ENCODE results near the gene NOTO. TPM values are rescaled to one million over a fixed set of nuclear protein-coding genes. Genes with fewer than 3 reads are reported as not detected.

NOTO gene
- total and polyA plus RNA-seq, 4 experiments from 2014 or later: not detected

- H3K36me3 Mint-ChIP-seq: peaks cover 58 to 76% of the 10 kb centered on the region in 2 donors
Observed at GRCh38 chr2:73250872-73251846, 48.8 kb downstream of the NOTO start.

DNA sequence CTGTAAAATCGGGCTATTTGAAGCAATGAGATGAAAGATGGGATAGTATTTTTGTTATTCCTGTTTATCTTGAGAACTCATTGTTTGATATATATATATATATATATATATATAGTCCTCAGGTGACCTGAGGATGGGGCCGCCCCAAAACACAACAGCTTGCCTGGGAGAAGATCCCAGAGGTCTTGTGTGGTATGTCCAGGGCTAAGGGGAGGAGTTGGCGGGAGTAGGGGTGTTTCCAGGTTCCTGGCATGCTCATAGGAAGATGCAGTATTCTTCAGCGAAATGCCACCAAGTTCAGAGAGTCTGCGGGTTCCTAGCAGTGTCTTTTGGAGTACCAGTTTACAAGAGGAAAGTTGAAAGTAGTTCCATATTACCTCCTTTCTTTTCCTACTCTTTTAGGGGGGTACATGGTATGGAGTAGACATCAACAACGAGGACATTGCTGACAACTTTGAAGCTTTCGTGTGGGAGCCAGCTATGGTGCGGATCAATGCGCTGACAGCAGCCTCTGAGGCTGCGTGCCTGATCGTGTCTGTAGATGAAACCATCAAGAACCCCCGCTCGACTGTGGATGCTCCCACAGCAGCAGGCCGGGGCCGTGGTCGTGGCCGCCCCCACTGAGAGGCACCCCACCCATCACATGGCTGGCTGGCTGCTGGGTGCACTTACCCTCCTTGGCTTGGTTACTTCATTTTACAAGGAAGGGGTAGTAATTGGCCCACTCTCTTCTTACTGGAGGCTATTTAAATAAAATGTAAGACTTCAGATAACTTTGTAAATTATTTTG, 50.1 kb downstream of the NOTO start:
- POLR2A ChIA-PET (ENCODE audit: partially characterized antibody): no interaction called here
- no peak overlapping the region for H3K4me3 Mint-ChIP-seq
- peaks cover 46 to 63% of the 10 kb centered on the region in 2 donors for H3K36me3 Mint-ChIP-seq
- H3K27ac Mint-ChIP-seq: no peak overlapping the region
- no peak overlapping the region for H3K27ac ChIP-seq (ENCODE audit: low read depth, low read length)
- peaks cover 0 to 2% (median 0%) of the 10 kb centered on the region in 8 donors for H3K9me3 Mint-ChIP-seq
- no peak overlapping the region for H3K4me3 ChIP-seq (ENCODE audit: low read length in 2 of 2)
- CTCF ChIA-PET (ENCODE audit: partially characterized antibody): no interaction called here
- DNase-seq: no peak
- peaks cover 0 to 16% (median under 1%) of the 10 kb centered on the region in 4 donors for H3K4me1 Mint-ChIP-seq
- H3K36me3 ChIP-seq (ENCODE audit: insufficient read depth, low read length): peaks cover 54% of the 10 kb centered on the region
- no peaks in the 10 kb centered on the region for H3K4me1 ChIP-seq (ENCODE audit: insufficient read depth, low read length)
- intact Hi-C loops (cut with micrococcal nuclease): no loop called here
- H3K9me3 ChIP-seq (ENCODE audit: control insufficient read depth in 1 of 2, low read length in 2 of 2): no peaks in the 10 kb centered on the region
- no peaks in the 10 kb centered on the region for H3K27me3 Mint-ChIP-seq
- H3K27me3 ChIP-seq (ENCODE audit: insufficient read depth, low read length): no peaks in the 10 kb centered on the region

More at GRCh38 chr2:73250872-73251846, 48.8 kb downstream of the NOTO start:
- Histone ChIP-seq H3K4me3 (ENCODE audit: low read length in 2 of 2) (no peak overlapping the region), H3K4me1 (ENCODE audit: insufficient read depth, low read length) (no peaks in the 10 kb centered on the region), H3K27me3 (ENCODE audit: insufficient read depth, low read length) (no peaks in the 10 kb centered on the region), H3K9me3 (ENCODE audit: control insufficient read depth in 1 of 2, low read length in 2 of 2) (no peaks in the 10 kb centered on the region), H3K27ac (ENCODE audit: low read depth, low read length) (no peak overlapping the region), H3K36me3 (ENCODE audit: insufficient read depth, low read length) (peaks cover 67% of the 10 kb centered on the region)
- Mint-ChIP-seq H3K4me1 (peaks cover 0 to 3% (median 1%) of the 10 kb centered on the region in 4 donors), H3K9me3 (peaks cover 0 to 2% (median 0%) of the 10 kb centered on the region in 8 donors), H3K4me3 (no peak overlapping the region), H3K27me3 (no peaks in the 10 kb centered on the region), H3K27ac (no peak overlapping the region)
- intact Hi-C loops (cut with micrococcal nuclease): no loop called here
- CTCF ChIA-PET (ENCODE audit: partially characterized antibody): interaction anchor here (1.6 kb wide), 1 partner anchor 38 kb away, joined by 8 read pairs; the partner anchor contains the start of gene SMYD5
- POLR2A ChIA-PET (ENCODE audit: partially characterized antibody): no interaction called here
- DNase-seq: no peak

DNA sequence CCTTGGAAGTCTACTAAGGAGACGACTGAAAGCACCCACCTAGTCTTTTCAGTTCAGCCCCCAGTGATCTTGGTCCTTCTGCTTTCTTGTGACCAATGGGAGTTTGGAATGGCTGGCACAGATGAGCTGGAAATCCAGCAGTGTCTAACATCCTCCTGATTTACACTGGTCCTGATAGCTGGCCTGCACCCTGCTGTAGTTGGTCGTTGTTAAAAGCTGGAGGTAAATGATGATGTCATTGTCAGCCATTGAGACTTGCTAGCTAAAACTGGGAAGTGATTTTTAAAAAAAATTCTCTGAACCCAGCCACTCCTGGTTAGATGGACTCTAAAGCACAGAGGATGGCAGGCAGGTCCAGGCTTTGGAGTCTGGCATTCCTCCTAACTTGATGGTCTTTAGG, 51.0 kb downstream of the NOTO start:
- H3K4me1 Mint-ChIP-seq: peaks cover 1 to 21% (median 5%) of the 10 kb centered on the region in 4 donors
- no peak overlapping the region for H3K4me3 Mint-ChIP-seq
- intact Hi-C loops (cut with micrococcal nuclease): no loop called here
- Histone ChIP-seq H3K4me1 (ENCODE audit: insufficient read depth, low read length) (peaks cover 8% of the 10 kb centered on the region), H3K9me3 (ENCODE audit: control insufficient read depth in 1 of 2, low read length in 2 of 2) (no peaks in the 10 kb centered on the region), H3K27ac (ENCODE audit: low read depth, low read length) (no peak overlapping the region), H3K36me3 (ENCODE audit: insufficient read depth, low read length) (peaks cover 47% of the 10 kb centered on the region), H3K4me3 (ENCODE audit: low read length in 2 of 2) (no peak overlapping the region), H3K27me3 (ENCODE audit: insufficient read depth, low read length) (no peaks in the 10 kb centered on the region)
- no peaks in the 10 kb centered on the region for H3K27me3 Mint-ChIP-seq
- H3K27ac Mint-ChIP-seq: no peak overlapping the region
- DNase-seq: no peak
- peaks cover 41 to 53% of the 10 kb centered on the region in 2 donors for H3K36me3 Mint-ChIP-seq
- H3K9me3 Mint-ChIP-seq: peaks cover 0 to 2% (median 0%) of the 10 kb centered on the region in 8 donors
- ChIA-PET POLR2A (ENCODE audit: partially characterized antibody) (interaction anchor here (1.8 kb wide), 1 partner anchor 19 kb away, joined by 11 read pairs; the partner anchor contains the start of gene CCT7), CTCF (ENCODE audit: partially characterized antibody) (interaction anchor here (1.4 kb wide), 1 partner anchor 18 kb away, joined by 3 read pairs; no protein-coding TSS in a partner anchor)

DNA sequence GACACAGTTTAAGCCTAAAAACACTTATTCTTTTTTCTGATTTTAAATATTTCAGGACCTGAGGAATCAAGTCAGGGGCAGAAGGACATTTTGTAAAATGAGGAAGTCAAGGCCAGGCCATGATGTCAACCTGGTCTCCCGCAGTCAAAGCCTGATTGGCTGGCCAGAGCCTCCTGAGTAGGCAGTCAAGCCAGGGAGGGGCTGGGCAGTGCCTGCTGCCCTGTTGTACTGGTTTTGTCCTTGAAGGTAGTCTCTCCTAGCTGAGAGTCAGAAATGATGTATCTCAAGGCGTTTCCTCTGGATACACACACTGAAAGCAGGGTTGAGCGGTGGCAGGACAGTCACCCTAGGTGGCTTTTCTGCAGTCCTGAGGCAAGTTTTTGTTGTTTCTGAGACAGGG, 51.5 kb downstream of the NOTO start:
- DNase-seq: no peak
- Histone ChIP-seq H3K36me3 (ENCODE audit: insufficient read depth, low read length) (peaks cover 42% of the 10 kb centered on the region), H3K27ac (ENCODE audit: low read depth, low read length) (no peak overlapping the region), H3K4me1 (ENCODE audit: insufficient read depth, low read length) (peaks cover 8% of the 10 kb centered on the region), H3K4me3 (ENCODE audit: low read length in 2 of 2) (no peak overlapping the region), H3K9me3 (ENCODE audit: control insufficient read depth in 1 of 2, low read length in 2 of 2) (no peaks in the 10 kb centered on the region), H3K27me3 (ENCODE audit: insufficient read depth, low read length) (no peaks in the 10 kb centered on the region)
- Mint-ChIP-seq H3K27me3 (no peaks in the 10 kb centered on the region), H3K9me3 (peaks cover 0 to 2% (median 0%) of the 10 kb centered on the region in 8 donors), H3K4me3 (no peak overlapping the region), H3K4me1 (peaks cover 1 to 21% (median 5%) of the 10 kb centered on the region in 4 donors), H3K27ac (no peak overlapping the region), H3K36me3 (peaks cover 38 to 48% of the 10 kb centered on the region in 2 donors)
- intact Hi-C loops (cut with micrococcal nuclease): no loop called here
- ChIA-PET POLR2A (ENCODE audit: partially characterized antibody) (interaction anchor here (1.8 kb wide), 1 partner anchor 19 kb away, joined by 11 read pairs; the partner anchor contains the start of gene CCT7), CTCF (ENCODE audit: partially characterized antibody) (interaction anchor here (1.4 kb wide), 1 partner anchor 18 kb away, joined by 3 read pairs; no protein-coding TSS in a partner anchor)

- H3K4me3 ChIP-seq (ENCODE audit: low read length in 2 of 2): no peak overlapping the region
- no peaks in the 10 kb centered on the region for H3K27me3 ChIP-seq (ENCODE audit: insufficient read depth, low read length)
- Mint-ChIP-seq H3K27me3 (no peaks in the 10 kb centered on the region), H3K4me3 (no peak overlapping the region), H3K36me3 (peaks cover 34 to 43% of the 10 kb centered on the region in 2 donors), H3K9me3 (peaks cover 0 to 2% (median 0%) of the 10 kb centered on the region in 8 donors), H3K4me1 (peaks cover 1 to 21% (median 5%) of the 10 kb centered on the region in 4 donors), H3K27ac (peak overlapping the region in 2 of 7 donors; percentile 29 to 48)
- no peaks in the 10 kb centered on the region for H3K9me3 ChIP-seq (ENCODE audit: control insufficient read depth in 1 of 2, low read length in 2 of 2)
- H3K27ac ChIP-seq (ENCODE audit: low read depth, low read length): no peak overlapping the region
- no peak for DNase-seq
- peaks cover 8% of the 10 kb centered on the region for H3K4me1 ChIP-seq (ENCODE audit: insufficient read depth, low read length)
- intact Hi-C loops (cut with micrococcal nuclease): no loop called here
- POLR2A ChIA-PET (ENCODE audit: partially characterized antibody): interaction anchor here (1.8 kb wide), 1 partner anchor 20 kb away, joined by 11 read pairs; the partner anchor contains the start of gene CCT7
- CTCF ChIA-PET (ENCODE audit: partially characterized antibody): interaction anchor here (1.4 kb wide), 1 partner anchor 19 kb away, joined by 3 read pairs; no protein-coding TSS in a partner anchor
- H3K36me3 ChIP-seq (ENCODE audit: insufficient read depth, low read length): peaks cover 36% of the 10 kb centered on the region
Observed at GRCh38 chr2:73254343-73255006, 52.1 kb downstream of the NOTO start.

- Histone ChIP-seq H3K27ac (ENCODE audit: low read depth, low read length) (no peak overlapping the region), H3K36me3 (ENCODE audit: insufficient read depth, low read length) (peaks cover 30% of the 10 kb centered on the region), H3K4me3 (ENCODE audit: low read length in 2 of 2) (no peak overlapping the region), H3K4me1 (ENCODE audit: insufficient read depth, low read length) (peaks cover 8% of the 10 kb centered on the region), H3K27me3 (ENCODE audit: insufficient read depth, low read length) (no peaks in the 10 kb centered on the region), H3K9me3 (ENCODE audit: control insufficient read depth in 1 of 2, low read length in 2 of 2) (no peaks in the 10 kb centered on the region)
- H3K27ac Mint-ChIP-seq: peak overlapping the region in 1 of 7 donors; percentile 29
- no peaks in the 10 kb centered on the region for H3K27me3 Mint-ChIP-seq
- peaks cover 0 to 2% (median 0%) of the 10 kb centered on the region in 8 donors for H3K9me3 Mint-ChIP-seq
- peaks cover 27 to 37% of the 10 kb centered on the region in 2 donors for H3K36me3 Mint-ChIP-seq
- POLR2A ChIA-PET (ENCODE audit: partially characterized antibody): no interaction called here
- DNase-seq: no peak
- no peak overlapping the region for H3K4me3 Mint-ChIP-seq
- CTCF ChIA-PET (ENCODE audit: partially characterized antibody): no interaction called here
- peaks cover 1 to 21% (median 5%) of the 10 kb centered on the region in 4 donors for H3K4me1 Mint-ChIP-seq
- intact Hi-C loops (cut with micrococcal nuclease): no loop called here
Observed at GRCh38 chr2:73255007-73255644, 52.8 kb downstream of the NOTO start.

Measured in CD4-positive, alpha-beta memory T cell (primary cell).